HG03565 (cell line): Measurements from ENCODE around the gene CRLF1.

Experiments
- ATAC-seq: cut with Tn5 transposase; IDR thresholded peaks from one replicate; pipeline ENCODE4 v1.9.1; 2021; ENCODE audit warnings: mild to moderate bottlenecking, moderate library complexity; ENCODE audit not compliant: unreplicated experiment

The CRLF1 gene, protein sequence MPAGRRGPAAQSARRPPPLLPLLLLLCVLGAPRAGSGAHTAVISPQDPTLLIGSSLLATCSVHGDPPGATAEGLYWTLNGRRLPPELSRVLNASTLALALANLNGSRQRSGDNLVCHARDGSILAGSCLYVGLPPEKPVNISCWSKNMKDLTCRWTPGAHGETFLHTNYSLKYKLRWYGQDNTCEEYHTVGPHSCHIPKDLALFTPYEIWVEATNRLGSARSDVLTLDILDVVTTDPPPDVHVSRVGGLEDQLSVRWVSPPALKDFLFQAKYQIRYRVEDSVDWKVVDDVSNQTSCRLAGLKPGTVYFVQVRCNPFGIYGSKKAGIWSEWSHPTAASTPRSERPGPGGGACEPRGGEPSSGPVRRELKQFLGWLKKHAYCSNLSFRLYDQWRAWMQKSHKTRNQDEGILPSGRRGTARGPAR

DNA sequence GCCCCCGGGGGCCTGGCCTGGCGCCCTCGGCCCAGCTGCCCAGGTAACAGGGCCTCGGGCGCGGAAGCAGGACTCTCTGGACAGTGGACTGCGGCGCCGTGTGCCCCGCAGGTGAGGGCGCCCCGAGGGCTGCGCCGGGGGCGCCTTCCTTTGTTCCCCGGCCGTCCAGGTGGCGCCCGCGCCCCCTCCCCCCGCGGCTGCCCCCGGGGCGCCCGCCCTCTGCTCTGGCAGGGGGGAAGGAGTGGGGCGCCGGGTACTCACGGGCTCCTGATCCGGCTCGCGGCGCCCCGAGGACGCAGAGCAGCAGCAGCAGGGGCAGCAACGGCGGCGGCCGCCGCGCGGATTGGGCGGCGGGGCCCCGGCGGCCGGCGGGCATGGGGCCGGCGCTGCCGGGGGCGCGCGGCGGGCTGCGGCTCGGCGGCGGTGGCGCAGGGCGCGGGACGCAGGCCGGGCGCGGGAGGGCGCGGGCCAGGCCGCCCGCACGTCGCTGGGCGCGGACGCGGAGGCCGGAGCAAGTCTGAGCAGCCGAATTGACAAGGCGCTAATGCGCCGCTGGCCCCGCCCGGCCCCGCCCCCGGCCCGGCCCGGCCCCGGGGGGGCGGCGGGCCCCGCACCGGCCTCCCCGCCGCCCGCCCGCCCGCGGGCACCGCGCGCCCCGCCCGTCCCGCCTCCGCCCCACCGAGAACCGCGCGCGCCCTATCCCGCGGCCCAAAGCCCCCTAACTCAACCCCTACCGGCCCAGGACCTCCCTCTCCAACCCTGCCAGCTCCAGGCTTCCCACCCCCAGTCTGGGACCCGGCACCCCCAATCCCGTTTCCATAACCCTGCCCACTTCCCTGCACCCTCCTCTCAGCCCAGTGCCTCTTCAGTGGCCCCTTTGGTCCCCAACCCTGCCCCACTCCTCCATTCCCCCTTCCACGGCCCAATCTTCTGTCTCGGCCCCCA, at the start of gene CRLF1:
TSS of gene CRLF1 (minus strand) at position 519 of the 945 bp plus-strand sequence. CDS start at position 376, 143 bp downstream.
- no peak for ATAC-seq

DNA sequence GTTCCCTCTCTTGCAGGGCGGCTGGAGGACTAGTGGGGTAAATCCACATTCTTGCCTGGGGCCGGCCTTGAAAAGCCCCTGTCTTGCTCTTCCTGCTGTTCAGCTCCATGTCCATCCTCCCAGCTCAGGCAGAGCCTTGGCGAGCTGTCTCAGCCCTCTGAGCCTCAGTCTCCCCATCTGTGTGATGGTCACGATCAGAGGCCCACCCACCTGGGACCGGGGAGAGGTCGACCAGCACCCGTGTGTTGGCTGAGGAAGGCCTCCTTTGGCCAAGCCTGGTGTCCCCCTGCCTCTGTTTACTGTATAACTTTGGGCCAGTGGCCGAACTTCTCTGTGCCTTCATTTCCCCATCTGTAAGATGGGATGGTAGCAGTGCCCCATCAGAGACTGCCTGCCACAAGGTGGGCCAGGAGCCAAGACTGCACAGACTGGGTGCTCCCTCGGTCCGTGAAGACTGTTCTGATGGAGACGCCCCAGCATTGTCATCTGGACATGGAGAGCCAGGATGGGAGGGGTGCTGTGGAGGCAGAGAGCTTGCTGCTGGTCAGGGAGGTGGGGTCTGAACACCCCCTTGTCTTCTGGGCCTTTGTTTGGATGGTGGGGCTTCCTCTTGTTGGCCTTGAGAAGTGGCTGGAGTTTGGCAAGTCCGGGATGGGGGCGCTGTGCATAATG, 48.7 kb upstream of the CRLF1 start:
- ATAC-seq, result no peak

DNA sequence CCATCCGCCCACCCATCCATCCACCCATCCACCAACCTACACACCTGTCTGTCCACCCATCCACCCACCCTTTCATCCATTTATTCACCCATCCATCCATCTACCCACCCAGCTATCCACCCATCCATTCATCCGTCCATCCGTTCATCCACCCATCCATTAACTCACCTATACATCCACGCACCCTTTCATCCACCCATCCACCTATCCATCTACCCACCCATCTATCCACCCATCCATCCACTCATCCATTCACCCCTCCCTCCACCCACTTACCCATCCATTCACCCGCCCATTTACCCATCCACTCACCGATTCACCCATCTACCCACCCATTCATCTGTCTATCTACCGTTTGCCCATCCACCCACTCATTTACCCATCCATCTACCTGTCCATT, 47.9 kb upstream of the CRLF1 start:
- ATAC-seq, result no peak

DNA sequence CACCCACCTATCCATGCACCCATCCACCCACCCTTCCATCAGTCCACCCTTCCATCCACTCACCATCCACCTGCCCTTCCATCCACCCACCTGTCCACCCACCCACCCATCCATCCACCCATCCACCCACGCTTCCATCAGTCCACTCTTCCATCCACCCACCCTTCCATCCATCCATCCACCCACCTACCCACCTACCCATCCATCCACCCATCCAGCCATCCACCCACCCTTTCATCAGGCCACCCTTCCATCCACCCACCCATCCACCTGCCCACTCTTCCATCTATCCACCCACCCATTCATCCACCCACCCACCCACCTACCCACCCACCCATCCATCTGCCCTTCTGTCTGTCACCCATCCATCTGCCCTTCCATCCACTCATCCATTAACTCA, 47.3 kb upstream of the CRLF1 start:
- no peak for ATAC-seq

DNA sequence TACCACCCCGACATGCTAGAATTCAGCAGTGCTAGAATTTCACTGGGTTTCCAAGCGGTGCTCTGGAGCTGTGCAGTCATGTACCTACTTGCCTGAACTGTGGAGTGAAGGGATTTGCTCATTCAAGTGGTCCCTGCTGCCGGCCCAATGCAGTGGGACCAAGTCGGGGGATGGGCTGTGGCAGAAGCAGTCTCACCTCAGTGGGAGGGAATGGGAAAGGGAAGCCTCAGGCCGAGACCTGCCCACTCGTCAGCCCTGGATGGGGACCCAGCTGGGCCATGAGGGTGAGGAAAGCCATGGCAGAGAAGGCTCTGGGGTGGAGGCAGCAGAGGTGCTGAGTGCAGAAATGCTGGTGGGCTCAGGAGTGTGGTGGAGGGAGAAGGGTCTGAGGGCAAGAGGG, 45.1 kb upstream of the CRLF1 start:
- ATAC-seq, result no peak

DNA sequence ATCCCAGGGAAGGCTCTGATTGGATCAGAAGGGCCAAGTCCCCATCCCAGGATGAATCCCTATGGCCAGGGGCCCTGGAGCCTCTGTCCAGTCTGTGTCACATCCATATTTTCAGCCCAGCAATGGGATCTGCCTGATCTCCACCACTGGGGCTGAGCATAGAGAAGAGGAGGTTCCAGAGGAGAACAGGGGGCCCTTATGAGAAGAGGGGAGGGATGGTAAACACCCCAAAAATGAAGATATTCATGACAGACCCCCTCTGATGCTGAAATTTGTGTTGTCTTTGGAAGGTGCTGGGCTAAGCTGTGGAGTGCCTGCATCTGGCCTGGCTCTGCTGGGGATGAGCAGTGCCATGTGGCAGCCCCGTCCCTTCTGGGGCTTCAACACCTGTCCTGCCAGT, 44.7 kb upstream of the CRLF1 start:
- ATAC-seq, result no peak

DNA sequence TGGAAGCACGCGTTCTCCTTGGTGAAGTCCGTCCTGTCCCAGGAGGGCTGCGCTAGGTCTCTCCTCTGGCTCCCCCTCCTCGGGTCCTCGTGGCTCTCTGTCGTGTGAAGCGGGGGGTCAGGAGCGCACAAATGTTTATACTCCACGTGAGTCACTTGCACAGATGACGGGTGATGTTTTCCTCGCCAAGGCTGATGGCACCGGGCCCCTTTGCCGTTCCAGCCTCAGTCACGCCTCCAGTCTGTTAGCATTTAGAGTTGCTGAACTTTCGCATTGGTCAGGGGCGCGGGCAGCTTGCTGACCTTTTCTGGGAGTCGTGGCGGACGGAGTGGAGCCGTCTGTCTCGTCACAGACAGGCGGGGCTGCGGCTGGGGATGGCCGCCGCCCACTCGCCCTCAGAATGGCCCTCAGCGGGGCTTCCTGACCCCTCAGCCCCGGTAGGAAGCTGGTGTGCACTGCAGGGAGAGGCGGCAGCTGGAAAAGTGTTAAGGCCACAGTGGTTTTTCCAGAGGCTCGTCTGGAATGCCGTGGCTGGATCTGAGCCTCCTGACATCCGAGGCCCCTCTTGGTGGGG, 44.0 kb upstream of the CRLF1 start:
- no peak for ATAC-seq

DNA sequence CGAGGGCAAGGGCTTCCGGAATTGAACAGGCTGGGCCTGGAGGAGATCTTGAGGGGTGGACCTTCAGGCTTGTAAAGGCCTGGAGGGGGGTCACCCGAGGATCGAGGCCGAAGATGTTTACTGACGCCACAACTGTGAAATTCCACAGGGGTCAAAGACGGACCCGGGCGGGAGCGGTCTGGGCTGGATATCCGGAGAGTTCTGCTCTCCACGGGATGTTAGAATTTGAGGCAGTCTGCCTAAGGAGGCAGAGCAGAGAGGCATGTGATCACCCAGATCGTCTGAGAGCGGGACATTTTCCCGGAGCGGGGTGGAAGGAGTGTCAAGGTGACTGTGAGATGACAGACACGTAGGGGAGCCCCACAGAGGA, 43.4 kb upstream of the CRLF1 start:
- ATAC-seq, result no peak

DNA sequence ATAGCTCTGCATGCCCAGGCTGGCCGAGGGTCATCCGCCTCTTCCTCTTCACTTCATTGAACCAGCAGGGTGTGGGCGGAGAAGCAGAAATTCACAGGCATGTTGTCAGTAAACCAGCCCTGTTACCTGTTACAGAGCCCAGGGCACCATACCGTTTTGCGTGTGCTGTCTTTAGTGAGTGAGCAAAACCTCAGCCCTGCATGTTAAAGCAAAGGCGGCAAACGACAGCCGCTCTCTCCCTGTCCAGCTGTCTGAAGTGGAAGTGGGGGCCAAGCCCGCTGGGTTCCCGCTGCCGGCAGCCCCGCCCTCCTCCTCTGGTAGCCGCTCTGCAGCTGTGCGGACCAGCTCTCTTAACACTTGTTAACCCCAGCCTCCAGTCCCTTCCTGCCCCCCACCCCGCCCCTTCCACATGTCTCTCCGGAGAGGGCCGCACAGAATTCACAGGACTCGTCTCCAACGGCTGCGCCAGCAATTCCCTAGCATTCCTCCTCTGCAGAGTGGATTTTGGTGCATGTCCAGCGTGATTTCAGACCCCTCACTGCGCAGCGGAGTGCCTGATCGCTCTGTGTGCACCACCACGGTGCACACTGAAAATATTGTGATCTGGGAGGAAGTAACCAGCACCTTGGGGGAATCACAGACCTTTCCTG, 42.9 kb upstream of the CRLF1 start:
- no peak for ATAC-seq

DNA sequence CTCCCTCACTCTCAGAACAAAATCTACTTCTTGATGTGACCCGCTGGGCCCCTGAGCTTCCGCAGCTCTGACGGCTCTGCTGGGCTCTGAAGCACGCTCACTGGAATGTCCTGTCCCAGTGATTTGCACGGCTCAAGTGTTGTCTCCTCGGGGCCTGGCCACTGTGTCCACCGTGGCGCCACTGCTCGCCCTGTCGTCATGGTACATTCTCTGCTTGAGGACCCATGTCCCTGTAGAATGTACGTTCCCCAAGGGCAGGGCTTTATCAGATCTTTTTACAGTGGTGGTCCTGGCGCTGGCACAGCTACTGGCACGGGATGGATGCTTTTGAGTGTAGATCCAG, 42.3 kb upstream of the CRLF1 start:
- no peak for ATAC-seq

DNA sequence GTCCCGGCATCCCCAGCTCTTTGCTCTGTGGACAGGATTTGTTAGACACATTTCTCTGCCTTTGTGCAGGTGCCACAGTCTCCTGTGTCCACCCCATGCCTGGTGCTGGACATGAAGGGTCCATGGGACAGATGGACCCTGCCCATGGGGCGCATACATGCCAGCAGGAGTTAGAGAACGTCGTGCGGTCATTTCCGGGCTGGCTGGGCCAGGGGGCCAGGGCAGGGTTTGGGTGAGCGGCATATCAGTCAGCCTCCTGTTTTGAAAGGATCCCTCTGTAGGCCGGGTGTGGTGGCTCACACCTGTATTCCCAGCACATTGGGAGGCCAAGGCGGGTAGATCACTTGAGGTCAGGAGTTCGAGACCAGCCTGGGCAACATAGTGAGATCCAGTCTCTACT, 41.2 kb upstream of the CRLF1 start:
- no peak for ATAC-seq

DNA sequence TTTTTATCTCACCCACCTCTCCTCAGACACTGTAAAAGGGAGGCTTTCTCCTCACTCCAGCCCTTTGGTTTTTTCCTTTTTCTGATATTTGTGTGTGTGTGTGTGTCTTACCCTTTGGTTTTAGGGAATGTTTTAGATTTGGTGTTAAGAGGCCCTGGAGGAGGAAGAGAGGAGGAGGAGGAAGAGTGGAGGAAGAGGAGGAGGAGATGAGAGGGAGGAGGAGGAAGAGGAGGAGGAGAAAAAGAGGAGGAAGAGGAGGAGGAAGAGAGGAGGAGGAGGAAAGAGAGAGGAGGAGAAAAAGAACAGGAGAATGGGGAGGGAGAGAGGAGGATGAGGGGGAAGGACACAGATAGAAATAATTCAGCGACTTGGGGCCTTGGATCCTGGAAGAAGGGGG, 40.8 kb upstream of the CRLF1 start:
- ATAC-seq, result no peak

DNA sequence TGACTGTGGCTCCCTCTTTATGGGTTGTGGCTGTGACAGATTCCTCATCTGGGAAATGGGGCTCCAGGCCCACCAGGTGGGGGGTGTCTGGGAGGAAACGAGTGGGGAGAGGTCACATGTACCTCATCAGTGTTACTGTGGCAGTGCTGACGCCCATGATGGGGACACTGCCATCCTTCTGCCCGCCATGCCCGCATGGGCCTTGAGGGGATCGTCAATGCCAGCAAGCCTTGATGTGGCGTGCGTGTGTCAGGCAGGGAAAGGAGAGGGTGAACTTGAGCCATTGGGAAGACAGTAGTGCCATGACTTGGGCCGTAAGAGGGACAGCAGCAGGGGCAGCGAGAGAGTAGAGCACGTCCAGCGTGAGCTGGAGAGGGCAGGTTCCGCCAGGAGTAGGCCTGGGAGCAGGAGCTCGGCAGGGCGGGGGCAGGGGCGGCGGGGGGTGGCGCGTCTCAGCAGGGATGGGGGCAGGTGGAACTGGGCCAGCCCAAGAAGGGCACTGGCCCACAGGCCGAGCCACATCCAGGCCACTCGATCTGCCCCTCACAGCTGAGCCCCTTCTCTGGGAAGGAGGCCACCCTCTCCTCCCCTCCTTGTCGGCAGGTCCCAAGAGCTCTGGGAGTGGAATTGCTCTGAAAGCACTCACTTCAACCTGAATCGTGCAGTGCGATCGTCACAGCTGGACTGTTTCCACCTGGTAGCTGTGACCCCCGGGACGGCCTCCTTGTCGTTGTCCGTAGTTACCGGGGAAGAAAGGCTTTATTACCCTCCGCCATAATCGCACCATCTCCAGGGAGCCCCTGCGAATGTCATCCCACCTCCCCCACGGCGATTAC, 40.2 kb upstream of the CRLF1 start:
- ATAC-seq, result no peak

DNA sequence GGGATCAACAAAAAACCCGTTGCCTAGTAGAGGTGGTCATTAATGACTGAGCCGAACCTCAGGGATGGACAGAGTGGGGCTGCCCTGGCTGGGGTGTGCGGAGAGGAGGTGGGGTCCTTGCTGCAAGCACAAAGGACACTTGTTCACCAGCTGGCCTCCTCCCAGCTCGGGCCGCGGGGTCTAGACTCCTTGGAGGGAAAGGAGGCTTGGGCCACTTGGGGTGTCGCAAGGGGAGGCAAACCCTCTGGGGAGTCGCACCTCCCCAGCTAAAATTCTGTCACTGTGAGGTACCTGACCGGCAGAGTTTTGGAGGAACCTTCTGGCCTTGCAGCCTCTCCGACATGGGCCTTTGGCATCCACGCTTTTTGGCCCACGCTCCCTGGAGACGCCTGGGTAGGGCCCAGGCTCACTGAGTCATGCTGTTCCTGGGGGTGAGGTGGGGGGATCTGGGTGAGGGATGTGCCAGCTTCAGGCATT, 38.5 kb upstream of the CRLF1 start:
- no peak for ATAC-seq

DNA sequence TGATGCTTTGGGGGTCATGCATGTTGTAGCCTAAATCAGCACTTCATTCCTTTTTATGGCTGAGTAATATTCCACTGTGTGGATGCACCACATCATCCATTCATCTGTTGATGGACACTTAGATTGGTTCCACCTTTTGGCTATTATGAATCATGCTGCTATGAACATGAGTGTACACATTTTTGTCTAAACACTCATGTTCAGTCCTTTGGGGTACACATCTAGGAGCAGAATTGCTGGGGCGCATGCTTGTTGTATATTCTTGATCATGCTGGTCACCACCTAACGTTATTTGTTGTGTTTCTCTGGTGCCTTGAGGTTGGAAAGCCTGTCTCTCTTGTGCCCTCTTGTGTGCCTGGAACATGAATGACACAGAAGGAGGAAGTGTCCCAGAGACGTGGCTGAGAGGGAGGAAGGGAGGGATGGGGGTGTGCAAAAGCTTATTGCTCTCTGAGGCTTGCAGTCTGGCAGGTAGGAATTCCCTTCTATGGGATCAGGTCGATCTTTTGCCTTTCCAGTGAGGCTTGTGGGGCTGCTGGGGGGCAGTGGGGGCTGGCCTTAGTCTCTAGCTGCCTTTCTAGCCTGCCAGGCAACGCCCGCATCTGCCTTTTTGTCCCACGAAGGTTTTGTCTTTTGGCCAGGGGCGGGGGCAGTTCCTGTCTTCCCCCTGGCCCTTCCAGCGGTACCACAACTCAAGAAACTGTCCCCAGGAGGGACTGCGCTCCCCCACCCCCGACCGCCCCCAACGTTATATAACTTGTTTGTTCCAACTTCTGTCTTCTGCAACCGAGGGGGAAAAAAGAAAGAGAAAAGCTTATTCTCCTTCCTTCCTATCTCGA, 37.8 kb upstream of the CRLF1 start:
- ATAC-seq, result no peak

DNA sequence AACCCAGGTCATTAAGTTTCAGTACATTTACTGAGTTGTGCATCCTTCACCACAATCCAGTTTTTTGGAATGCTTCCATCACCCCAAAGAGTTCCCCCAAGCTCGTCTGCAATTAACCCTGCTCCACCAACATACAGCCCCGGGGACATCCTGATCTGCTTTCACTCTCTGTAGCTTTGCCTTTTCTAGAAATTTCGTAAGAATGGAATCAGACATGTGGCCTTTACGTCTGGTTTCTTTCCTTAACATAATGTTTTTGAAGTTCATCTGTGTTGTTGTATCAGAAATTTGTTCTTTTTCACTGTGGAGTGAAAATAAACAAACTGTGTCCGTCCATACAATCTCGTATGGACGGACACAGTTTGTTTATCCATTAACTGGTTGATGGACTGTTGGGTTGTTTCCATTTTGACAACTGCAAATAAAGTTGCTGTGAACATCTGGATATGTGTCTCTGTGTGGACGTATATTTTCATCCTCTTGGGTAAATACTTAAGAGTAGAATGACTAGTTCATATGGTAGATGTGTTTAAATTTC, 33.2 kb upstream of the CRLF1 start:
- ATAC-seq, result no peak

DNA sequence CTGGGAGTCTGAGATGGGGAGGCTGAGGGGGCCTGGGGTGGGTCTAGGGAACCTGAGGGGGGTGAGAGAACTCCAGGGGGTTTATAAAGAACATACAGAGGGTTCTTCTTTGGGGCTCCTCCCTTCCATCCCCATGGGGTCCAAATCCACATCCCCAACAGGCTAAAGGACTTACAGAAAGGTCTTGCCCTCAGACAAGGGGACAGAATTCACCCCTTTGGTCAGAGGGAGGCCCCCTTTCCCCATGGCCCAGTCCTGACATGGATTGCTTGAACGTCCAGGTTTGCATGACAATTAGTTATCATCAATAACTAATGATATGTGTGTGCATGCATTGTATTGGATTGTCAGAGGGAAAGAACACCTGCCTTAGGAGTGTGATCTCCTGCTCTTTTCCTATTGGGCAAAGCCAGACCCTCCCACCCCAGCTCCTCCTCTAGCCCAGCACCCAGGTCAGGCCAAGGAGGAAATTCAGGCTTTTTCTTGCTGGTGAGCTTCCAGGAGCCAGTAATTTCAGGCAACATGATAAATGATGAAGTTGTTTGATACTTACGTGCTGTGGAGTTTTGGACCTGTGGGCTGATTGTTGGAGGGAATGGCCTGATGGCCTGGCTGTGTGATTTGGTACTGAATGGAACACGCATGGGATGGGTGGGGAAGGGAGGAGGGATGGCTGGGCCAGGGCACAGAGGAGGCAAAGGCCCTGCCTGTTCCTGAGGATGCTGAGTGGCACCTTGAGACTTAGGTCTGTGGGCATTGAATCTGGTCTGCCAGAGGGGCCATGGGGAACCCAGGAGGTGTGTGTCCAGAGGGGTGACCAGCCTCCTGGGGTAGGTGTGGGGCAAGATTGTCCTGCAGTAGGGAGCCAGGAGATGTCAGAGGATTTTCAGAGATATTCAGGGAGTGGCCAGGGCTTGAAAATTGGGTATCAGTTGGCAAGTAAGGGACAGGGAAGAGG, 31.4 kb upstream of the CRLF1 start:
- ATAC-seq, result no peak
